CD4-positive, alpha-beta memory T cell (primary cell): ENCODE measurements around the gene CLDN4. TPM values are rescaled to one million over a fixed set of nuclear protein-coding genes. Genes with fewer than 3 reads are reported as not detected.
A peak's percentile ranks its signal among the peaks of the same experiment; 100 is the strongest.
"Not testable (repeated sequence)": the region's sequence is repeated elsewhere in the genome, so short reads cannot be mapped to it uniquely, and the experiment has no call there.

Experiments
- CTCF ChIA-PET: fragments of 350-600 bp; sonication (Branson Sonifier 250); formaldehyde crosslinking; loops from one replicate; lab custom pipeline; 2021; ENCODE audit warnings: inconsistent platforms; ENCODE audit not compliant: partially characterized antibody; lab: Charles Lee
- POLR2A ChIA-PET: fragments of 350-600 bp; sonication (Branson Sonifier 250); formaldehyde crosslinking; loops from one replicate; lab custom pipeline; 2021; ENCODE audit not compliant: partially characterized antibody; lab: Charles Lee
- DNase-seq, 5 donors: peaks; one replicate each; pipeline versions ENCODE4 v3.0.0 to v3.0.0-alpha.2; 2020 to 2022; ENCODE audit warnings: mixed read lengths in 1 of 5
- H3K27ac ChIP-seq: one replicate; pipeline ENCODE4 v1.7.0; 2013; ENCODE audit warnings: low read depth, low read length
- H3K27me3 ChIP-seq: 2 replicates; pipeline ENCODE4 v1.7.0; 2013; ENCODE audit warnings: mild to moderate bottlenecking, low read length, moderate library complexity; ENCODE audit not compliant: insufficient read depth
- H3K36me3 ChIP-seq: 2 replicates; pipeline ENCODE4 v1.7.0; 2013; ENCODE audit warnings: mild to moderate bottlenecking, low read length, moderate library complexity; ENCODE audit not compliant: insufficient read depth
- H3K4me1 ChIP-seq: 2 replicates; pipeline ENCODE4 v1.7.0; 2013; ENCODE audit warnings: mild to moderate bottlenecking, low read length, moderate library complexity; ENCODE audit not compliant: insufficient read depth
- H3K4me3 ChIP-seq, 2 donors: one replicate each; pipeline ENCODE4 v1.7.0; 2013; ENCODE audit warnings: low read length in 2 of 2, mild to moderate bottlenecking in 1 of 2
- H3K9me3 ChIP-seq, 2 donors: one replicate each; pipeline ENCODE4 v1.7.0; 2013; ENCODE audit warnings: low read length in 2 of 2, control low read depth in 1 of 2; ENCODE audit not compliant: control insufficient read depth in 1 of 2
- H3K27ac Mint-ChIP-seq, 7 donors: one replicate each; pipeline ENCODE4 v1.8.0; 2020 to 2021; ENCODE audit warnings: mixed read lengths in 7 of 7, mild to moderate bottlenecking in 6 of 7, inconsistent platforms in 3 of 7, moderate library complexity in 3 of 7
- H3K27me3 Mint-ChIP-seq, 2 donors: one replicate each; pipeline ENCODE4 v1.8.0; 2020 to 2021; ENCODE audit warnings: mixed read lengths in 2 of 2
- H3K36me3 Mint-ChIP-seq, 2 donors: one replicate each; pipeline ENCODE4 v1.8.0; 2020 to 2021; ENCODE audit warnings: mixed read lengths in 2 of 2, inconsistent platforms in 1 of 2, mild to moderate bottlenecking in 1 of 2
- H3K4me1 Mint-ChIP-seq, 4 donors: one replicate each; pipeline ENCODE4 v1.8.0; 2020 to 2021; ENCODE audit warnings: mixed read lengths in 4 of 4, mild to moderate bottlenecking in 1 of 4
- H3K4me3 Mint-ChIP-seq, 8 donors: one replicate each; pipeline ENCODE4 v1.8.0; 2020 to 2021; ENCODE audit warnings: mixed read lengths in 8 of 8, mild to moderate bottlenecking in 7 of 8, moderate library complexity in 6 of 8, inconsistent platforms in 3 of 8
- H3K9me3 Mint-ChIP-seq, 8 donors: one replicate each; pipeline ENCODE4 v1.8.0; 2020 to 2021; ENCODE audit warnings: mixed read lengths in 8 of 8, mild to moderate bottlenecking in 5 of 8, inconsistent platforms in 3 of 8, moderate library complexity in 1 of 8
- intact Hi-C: fragments of 100-400 bp; cut with micrococcal nuclease; formaldehyde crosslinking; loops from one replicate; pipeline ENCODE4 v1.15.1; 2023
- polyA plus RNA-seq, 2 donors: library from polyadenylated mRNA; unstranded; fragments of 300-500 nt; fragmentation: Illumina TruSeq; gene quantifications; one replicate each; pipeline ENCODE4 v1.2.3, GENCODE V29; 2021
- total RNA-seq, 2 experiments: library from RNA; stranded (reverse); gene quantifications; one replicate each; pipeline ENCODE4 v1.2.3, GENCODE V29; 2021

Gene CLDN4
- total and polyA plus RNA-seq, 4 experiments from 2014 or later = 0.05 TPM; not detected in 3

- Mint-ChIP-seq H3K4me1 (peaks cover 1 to 4% (median 3%) of the 10 kb centered on the region in 4 donors), H3K27me3 (peaks cover 0 to under 1% of the 10 kb centered on the region in 2 donors), H3K9me3 (peaks cover 0 to 3% (median 0%) of the 10 kb centered on the region in 8 donors), H3K27ac (no peak overlapping the region), H3K4me3 (no peak overlapping the region), H3K36me3 (no peaks in the 10 kb centered on the region)
- Histone ChIP-seq H3K4me1 (no peaks in the 10 kb centered on the region), H3K9me3 (no peaks in the 10 kb centered on the region), H3K4me3 (no peak overlapping the region), H3K27me3 (no peaks in the 10 kb centered on the region), H3K27ac (no peak overlapping the region), H3K36me3 (no peaks in the 10 kb centered on the region)
- POLR2A ChIA-PET = no interaction called here
- intact Hi-C loops = no loop called here
- CTCF ChIA-PET = interaction anchor here (1.0 kb wide), 1 partner anchor 21 kb away, joined by 3 read pairs; no protein-coding TSS in a partner anchor
- DNase-seq = no peak
Observed at GRCh38 chr7:73834626-73835191, 3.9 kb downstream of the CLDN4 start.

GRCh38 chr7:73837167-73837566 lies 6.4 kb downstream of the CLDN4 start:
- H3K36me3 Mint-ChIP-seq, DNase-seq, H3K9me3 Mint-ChIP-seq, intact Hi-C loops, H3K4me3 ChIP-seq, H3K36me3 ChIP-seq, H3K4me3 Mint-ChIP-seq, H3K9me3 ChIP-seq, H3K27me3 ChIP-seq, H3K4me1 Mint-ChIP-seq, H3K4me1 ChIP-seq, H3K27me3 Mint-ChIP-seq, POLR2A ChIA-PET, H3K27ac ChIP-seq: not testable (repeated sequence)
- CTCF ChIA-PET = interaction anchor here (0.7 to 1.1 kb wide), 2 partner anchors 11 to 25 kb away, joined by 3 to 4 read pairs; no protein-coding TSS in a partner anchor
- H3K27ac Mint-ChIP-seq = peak overlapping the region in 1 of 7 donors; percentile 72

GRCh38 chr7:73838642-73839041 lies 7.8 kb downstream of the CLDN4 start:
- intact Hi-C loops = no loop called here

GRCh38 chr7:73839290-73839689 lies 8.5 kb downstream of the CLDN4 start:
- H3K9me3 ChIP-seq = no peaks in the 10 kb centered on the region
- intact Hi-C loops = no loop called here
- no peak for DNase-seq
- H3K4me3 Mint-ChIP-seq = peak overlapping the region in 1 of 8 donors; percentile 71
- no peaks in the 10 kb centered on the region for H3K36me3 Mint-ChIP-seq
- ChIA-PET POLR2A (interaction anchor here (0.7 kb wide), 1 partner anchor 13 kb away, joined by 3 read pairs; no protein-coding TSS in a partner anchor), CTCF (no interaction called here)
- H3K36me3 ChIP-seq = no peaks in the 10 kb centered on the region
- no peak overlapping the region for H3K27ac Mint-ChIP-seq
- H3K27me3 ChIP-seq = no peaks in the 10 kb centered on the region
- no peak overlapping the region for H3K27ac ChIP-seq
- no peaks in the 10 kb centered on the region for H3K27me3 Mint-ChIP-seq
- H3K4me1 Mint-ChIP-seq = peaks cover 0 to 16% (median 7%) of the 10 kb centered on the region in 4 donors
- peaks cover 6% of the 10 kb centered on the region for H3K4me1 ChIP-seq
- H3K4me3 ChIP-seq = no peak overlapping the region
- H3K9me3 Mint-ChIP-seq = peaks cover 0 to 4% (median 0%) of the 10 kb centered on the region in 8 donors

More at GRCh38 chr7:73838642-73839041, 7.8 kb downstream of the CLDN4 start:
- H3K27ac Mint-ChIP-seq = no peak overlapping the region
- ChIA-PET POLR2A (interaction anchor here (0.7 kb wide), 1 partner anchor 12 kb away, joined by 3 read pairs; no protein-coding TSS in a partner anchor), CTCF (no interaction called here)
- no peaks in the 10 kb centered on the region for H3K9me3 ChIP-seq
- peaks cover 6% of the 10 kb centered on the region for H3K4me1 ChIP-seq
- H3K36me3 Mint-ChIP-seq = no peaks in the 10 kb centered on the region
- H3K27ac ChIP-seq = no peak overlapping the region
- no peak overlapping the region for H3K4me3 ChIP-seq
- no peak for DNase-seq
- no peaks in the 10 kb centered on the region for H3K27me3 Mint-ChIP-seq
- H3K9me3 Mint-ChIP-seq = peaks cover 0 to 4% (median 0%) of the 10 kb centered on the region in 8 donors
- H3K4me1 Mint-ChIP-seq = peaks cover 0 to 10% (median 5%) of the 10 kb centered on the region in 4 donors
- peak overlapping the region in 1 of 8 donors; percentile 46 for H3K4me3 Mint-ChIP-seq
- H3K27me3 ChIP-seq = no peaks in the 10 kb centered on the region
- H3K36me3 ChIP-seq = no peaks in the 10 kb centered on the region

- CTCF ChIA-PET = interaction anchor here (1.0 kb wide), 1 partner anchor 15 kb away, joined by 4 read pairs; no protein-coding TSS in a partner anchor
Observed at GRCh38 chr7:73839743-73840714, 9.2 kb downstream of the CLDN4 start.

GRCh38 chr7:73840715-73841379 lies 10.1 kb downstream of the CLDN4 start:
- H3K27ac ChIP-seq = no peak overlapping the region
- CTCF ChIA-PET = interaction anchor here (1.0 kb wide), 1 partner anchor 14 kb away, joined by 4 read pairs; no protein-coding TSS in a partner anchor
- H3K4me1 ChIP-seq = peaks cover 6% of the 10 kb centered on the region
- H3K9me3 ChIP-seq = no peaks in the 10 kb centered on the region
- Mint-ChIP-seq H3K27ac (no peak overlapping the region), H3K27me3 (no peaks in the 10 kb centered on the region), H3K4me3 (peak overlapping the region in 3 of 8 donors; percentile 24 to 59 (median 54)), H3K9me3 (peaks cover 0 to 4% (median 0%) of the 10 kb centered on the region in 8 donors), H3K36me3 (no peaks in the 10 kb centered on the region), H3K4me1 (peaks cover 0 to 16% (median 8%) of the 10 kb centered on the region in 4 donors)
- intact Hi-C loops = no loop called here
- no peaks in the 10 kb centered on the region for H3K36me3 ChIP-seq
- POLR2A ChIA-PET = interaction anchor here (2.3 kb wide), 1 partner anchor 8 kb away, joined by 8 read pairs; no protein-coding TSS in a partner anchor
- DNase-seq = no peak
- H3K27me3 ChIP-seq = no peaks in the 10 kb centered on the region
- no peak overlapping the region for H3K4me3 ChIP-seq

More at GRCh38 chr7:73839743-73840714, 9.2 kb downstream of the CLDN4 start:
- no peak for DNase-seq
- H3K27me3 Mint-ChIP-seq = no peaks in the 10 kb centered on the region
- H3K27me3 ChIP-seq = no peaks in the 10 kb centered on the region
- H3K27ac ChIP-seq = no peak overlapping the region
- peaks cover 6% of the 10 kb centered on the region for H3K4me1 ChIP-seq
- peak overlapping the region in 3 of 7 donors; percentile 30 to 85 (median 69) for H3K27ac Mint-ChIP-seq
- intact Hi-C loops = no loop called here
- H3K9me3 Mint-ChIP-seq = peaks cover 0 to 4% (median 0%) of the 10 kb centered on the region in 8 donors
- no peaks in the 10 kb centered on the region for H3K9me3 ChIP-seq
- H3K36me3 ChIP-seq = no peaks in the 10 kb centered on the region
- H3K36me3 Mint-ChIP-seq = no peaks in the 10 kb centered on the region
- no peak overlapping the region for H3K4me3 ChIP-seq
- H3K4me1 Mint-ChIP-seq = peaks cover 0 to 16% (median 8%) of the 10 kb centered on the region in 4 donors
- POLR2A ChIA-PET = no interaction called here
- H3K4me3 Mint-ChIP-seq = peak overlapping the region in 2 of 8 donors; percentile 44 to 71
